ENCODE results near the gene SRRM4. TPM values are rescaled to one million over a fixed set of nuclear protein-coding genes. Genes with fewer than 3 reads are reported as not detected.

SRRM4 gene
- total and polyA plus RNA-seq, 10 of the 15 experiments (the other 5 are each of a cell fraction or from before 2014, with no cell fraction given), result under 0.01 to 0.01 TPM; not detected in 8

DNA sequence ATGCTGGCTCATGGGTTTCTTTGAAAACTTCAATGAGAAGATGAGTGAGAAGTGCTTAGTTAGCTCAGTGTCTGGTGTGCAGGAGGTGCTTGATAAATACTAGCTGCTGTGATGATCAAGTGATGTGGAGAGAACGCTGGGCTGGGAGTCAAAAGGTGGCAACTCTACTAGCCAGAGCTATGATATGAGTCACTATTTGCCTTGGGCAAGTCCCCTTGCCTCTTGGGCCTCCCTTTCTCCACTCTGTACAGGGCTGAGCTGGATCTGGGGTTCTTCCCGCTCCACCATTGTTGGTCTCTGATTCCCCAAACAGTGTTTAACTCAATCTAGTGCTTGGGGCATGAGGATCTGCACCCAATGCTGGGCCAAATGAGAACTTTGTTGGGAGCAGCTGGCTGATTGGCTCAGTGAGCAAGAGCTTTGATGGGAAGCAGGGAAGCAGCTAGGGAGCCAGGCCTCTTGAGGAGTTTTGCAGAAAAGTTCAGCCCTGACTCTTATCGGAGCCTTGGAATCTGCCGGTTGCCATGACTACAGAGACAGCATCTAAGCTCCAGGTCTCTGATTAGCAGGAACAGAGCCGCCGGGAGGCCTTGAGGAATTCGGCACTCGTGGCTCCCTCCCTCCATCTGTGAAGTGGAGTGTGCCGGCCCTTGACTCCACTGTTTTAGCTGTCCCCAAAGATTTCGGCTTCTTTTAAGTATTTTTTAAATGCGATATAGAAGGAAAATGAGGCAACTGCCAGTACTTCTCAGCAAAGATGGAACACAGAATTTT, 115.3 kb downstream of the SRRM4 start:
- no peaks in the 10 kb centered on the region for H3K79me2 ChIP-seq (ENCODE audit: control insufficient read depth, insufficient read depth, low read length)
- ChIA-PET SMC1A (ENCODE audit: uncharacterized antibody, unreplicated experiment) (no interaction called here), RAD21 (ENCODE audit: unreplicated experiment) (no interaction called here), POLR2A (no interaction called here), CTCF (no interaction called here)
- 32% methylated on average over 11 of the region's 11 CpGs for WGBS (ENCODE audit: insufficient coverage, insufficient replicate concordance, low lambda C conversion rate, missing lambda C conversion rate)
- H3K4me1 ChIP-seq (ENCODE audit: control insufficient read depth, insufficient read depth, low read length), result no peaks in the 10 kb centered on the region
- H3K4me3 ChIP-seq, result no peak overlapping the region
- in situ Hi-C loops (cut with MboI), result no loop called here
- ATAC-seq (no peak), FAIRE-seq (no peak), DNase-seq (ENCODE audit: low read depth, low spot score) (no peak)
- no peak overlapping the region for H3K9ac ChIP-seq (ENCODE audit: control insufficient read depth, insufficient read depth, low read length)
- TF ChIP-seq POLR2AphosphoS5 (IDR thresholded peaks at IDR 0.05; ENCODE audit: low read length) (no peak), RELA (IDR thresholded peaks at IDR 0.05; ENCODE audit: borderline replicate concordance, partially characterized antibody) (no peak), CREB1 (IDR thresholded peaks at IDR 0.05; ENCODE audit: low read depth) (no peak), SUZ12 (IDR thresholded peaks at IDR 0.05; ENCODE audit: unreplicated experiment) (no peak), PAX5 (IDR thresholded peaks at IDR 0.05; ENCODE audit: borderline replicate concordance, low read depth, low read length) (no peak), JUND (IDR thresholded peaks at IDR 0.05; ENCODE audit: low read depth, low read length) (no peak), WRNIP1 (IDR thresholded peaks at IDR 0.05; ENCODE audit: borderline replicate concordance, low read depth, low read length) (no peak), MTA3 (IDR thresholded peaks at IDR 0.05; ENCODE audit: borderline replicate concordance, low read length) (no peak), TAF1 (IDR thresholded peaks at IDR 0.05; ENCODE audit: borderline replicate concordance, low read depth, low read length) (no peak), KLF5 (IDR thresholded peaks at IDR 0.05; ENCODE audit: partially characterized antibody) (no peak), MAX (IDR thresholded peaks at IDR 0.05; ENCODE audit: low read depth, low read length) (no peak), MYB (IDR thresholded peaks at IDR 0.05; ENCODE audit: borderline replicate concordance, low read depth, low read length) (no peak), KAT2A (conservative IDR thresholded peaks at IDR 0.05; ENCODE audit: control insufficient read depth, low read depth, low read length) (no peak), ZBTB11 (CRISPR knock-in tag; IDR thresholded peaks at IDR 0.05) (no peak), SREBF1 (IDR thresholded peaks at IDR 0.05; ENCODE audit: low read length) (no peak), ZSCAN29 (IDR thresholded peaks at IDR 0.05) (no peak), SREBF2 (IDR thresholded peaks at IDR 0.05; ENCODE audit: low read length) (no peak), MLLT1 (IDR thresholded peaks at IDR 0.05) (no peak)
- intact Hi-C loops (cut with micrococcal nuclease; ENCODE audit: unreplicated experiment), result no loop called here
- H3K27ac ChIP-seq (ENCODE audit: control insufficient read depth, insufficient read depth), result no peak overlapping the region
- BruUV-seq (replicated peaks), result no TSS peak
- H4K20me1 ChIP-seq (ENCODE audit: control insufficient read depth, insufficient read depth), result no peaks in the 10 kb centered on the region
- no peaks in the 10 kb centered on the region for H3K36me3 ChIP-seq (ENCODE audit: control insufficient read depth in 2 of 2, insufficient read depth in 2 of 2, low read length in 1 of 2)
- no peak overlapping the region for H2AFZ ChIP-seq (ENCODE audit: control insufficient read depth, low read depth, low read length)
- no peak overlapping the region for H3K4me2 ChIP-seq (ENCODE audit: control insufficient read depth, insufficient read depth)
- H3K9me3 ChIP-seq (replicated peaks; ENCODE audit: control insufficient read depth, insufficient read depth, low read length), result no peaks in the 10 kb centered on the region
- H3K27me3 ChIP-seq (replicated peaks in 1 of 2; ENCODE audit: control insufficient read depth in 2 of 2, insufficient read depth in 2 of 2, low read length in 1 of 2), result no peaks in the 10 kb centered on the region
